ENCODE measurements around the gene ZNF160. TPM values are rescaled to one million over a fixed set of nuclear protein-coding genes. Genes with fewer than 3 reads are reported as not detected.
"Not testable (repeated sequence)": the region's sequence is repeated elsewhere in the genome, so short reads cannot be mapped to it uniquely, and the experiment has no call there.

ZNF160 gene
- total RNA-seq, 4 donors from 2014 or later, result 10.9 to 75.3 (median 52.1) TPM

DNA sequence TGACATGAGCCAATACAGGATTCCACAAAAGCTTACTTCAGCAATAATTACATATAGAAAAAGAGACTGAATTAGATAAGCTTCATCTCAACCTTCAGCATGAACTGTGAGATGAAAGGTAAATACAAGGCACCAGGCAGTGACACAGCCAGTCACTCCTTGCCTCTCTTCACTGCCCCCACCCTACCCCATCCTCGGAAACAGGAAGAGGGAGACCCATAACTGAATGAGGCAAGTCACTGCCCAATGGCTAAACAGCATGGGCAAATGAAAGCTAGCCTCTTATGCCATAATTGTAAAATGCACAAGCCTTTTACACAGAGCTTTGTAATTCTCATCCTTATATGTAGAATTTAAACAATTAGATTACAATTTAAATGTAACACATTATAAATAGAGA, 1.7 kb downstream of the ZNF160 start:
- peaks cover 0 to 2% of the 10 kb centered on the region in 2 donors for H3K4me1 ChIP-seq
- no peak for TF ChIP-seq POLR2A (IDR thresholded peaks at IDR 0.05)
- TF ChIP-seq, protein P1, sequence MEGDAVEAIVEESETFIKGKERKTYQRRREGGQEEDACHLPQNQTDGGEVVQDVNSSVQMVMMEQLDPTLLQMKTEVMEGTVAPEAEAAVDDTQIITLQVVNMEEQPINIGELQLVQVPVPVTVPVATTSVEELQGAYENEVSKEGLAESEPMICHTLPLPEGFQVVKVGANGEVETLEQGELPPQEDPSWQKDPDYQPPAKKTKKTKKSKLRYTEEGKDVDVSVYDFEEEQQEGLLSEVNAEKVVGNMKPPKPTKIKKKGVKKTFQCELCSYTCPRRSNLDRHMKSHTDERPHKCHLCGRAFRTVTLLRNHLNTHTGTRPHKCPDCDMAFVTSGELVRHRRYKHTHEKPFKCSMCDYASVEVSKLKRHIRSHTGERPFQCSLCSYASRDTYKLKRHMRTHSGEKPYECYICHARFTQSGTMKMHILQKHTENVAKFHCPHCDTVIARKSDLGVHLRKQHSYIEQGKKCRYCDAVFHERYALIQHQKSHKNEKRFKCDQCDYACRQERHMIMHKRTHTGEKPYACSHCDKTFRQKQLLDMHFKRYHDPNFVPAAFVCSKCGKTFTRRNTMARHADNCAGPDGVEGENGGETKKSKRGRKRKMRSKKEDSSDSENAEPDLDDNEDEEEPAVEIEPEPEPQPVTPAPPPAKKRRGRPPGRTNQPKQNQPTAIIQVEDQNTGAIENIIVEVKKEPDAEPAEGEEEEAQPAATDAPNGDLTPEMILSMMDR (IDR thresholded peaks at IDR 0.05), result no peak
- no peaks in the 10 kb centered on the region for H3K27me3 ChIP-seq
- no peaks in the 10 kb centered on the region for H3K36me3 ChIP-seq
- peak overlapping the region in 1 of 2 donors; percentile 80 for H3K27ac ChIP-seq
- no peaks in the 10 kb centered on the region for H3K9me3 ChIP-seq
- no peak overlapping the region for H3K4me3 ChIP-seq
- no peak for DNase-seq
- intact Hi-C loops (cut with DNase I; ENCODE audit: low total_unique reads), result no loop called here

- intact Hi-C loops (cut with DNase I; ENCODE audit: low total_unique reads); DNase-seq; H3K4me3 ChIP-seq; H3K4me1 ChIP-seq; H3K27ac ChIP-seq; H3K9me3 ChIP-seq; H3K27me3 ChIP-seq; H3K36me3 ChIP-seq: not testable (repeated sequence)
Observed at GRCh38 chr19:53098570-53098969, 4.7 kb downstream of the ZNF160 start.

- intact Hi-C loops (cut with DNase I; ENCODE audit: low total_unique reads); H3K9me3 ChIP-seq; H3K36me3 ChIP-seq; H3K27me3 ChIP-seq; H3K27ac ChIP-seq; DNase-seq; H3K4me1 ChIP-seq; H3K4me3 ChIP-seq: not testable (repeated sequence)
Observed at GRCh38 chr19:53096982-53097690, 6.1 kb downstream of the ZNF160 start.

GRCh38 chr19:53096579-53096978, 6.6 kb downstream of the ZNF160 start:
- H3K4me1 ChIP-seq; H3K4me3 ChIP-seq; H3K27me3 ChIP-seq; intact Hi-C loops (cut with DNase I; ENCODE audit: low total_unique reads); DNase-seq; H3K27ac ChIP-seq; H3K36me3 ChIP-seq; H3K9me3 ChIP-seq: not testable (repeated sequence)

DNA sequence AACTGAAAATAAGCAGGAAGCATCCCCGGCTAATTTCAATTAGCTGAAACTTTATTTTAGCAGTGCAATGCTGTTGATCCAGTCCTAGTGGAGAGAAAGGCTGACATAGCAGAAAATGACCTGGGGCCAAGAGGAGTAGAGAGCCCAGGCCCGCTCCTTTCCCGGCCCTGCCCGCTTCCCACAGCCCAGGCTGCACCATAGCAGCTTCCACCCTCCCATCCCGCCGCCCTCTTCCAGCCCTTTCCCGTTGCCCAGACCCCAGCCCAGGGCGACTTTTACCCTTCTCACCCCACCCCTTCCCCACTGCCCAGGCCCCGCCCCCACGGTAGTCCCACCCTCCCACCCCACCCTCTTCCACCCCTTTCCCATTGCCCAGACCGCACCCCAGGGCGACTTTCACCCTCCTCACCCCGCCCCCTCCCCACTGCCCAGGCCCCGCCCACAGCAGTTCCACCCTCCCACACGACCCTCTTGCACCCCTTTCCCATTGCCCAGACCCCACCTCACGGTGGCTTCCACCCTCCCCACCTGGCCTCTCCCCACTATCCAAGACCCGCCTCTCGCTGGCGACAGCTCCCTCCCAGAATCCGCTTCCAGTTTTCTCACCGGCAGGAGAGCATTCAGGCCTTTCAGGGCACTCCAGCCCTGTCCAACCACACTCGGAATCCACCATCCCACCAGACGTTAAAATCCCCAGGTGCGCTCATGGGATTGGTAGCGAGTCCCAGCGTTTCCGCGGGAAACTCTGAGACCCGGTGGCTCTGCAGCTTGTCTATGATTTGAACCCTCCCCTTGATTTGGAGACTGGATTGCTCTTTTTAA, 8.3 kb downstream of the ZNF160 start:
- no peak for DNase-seq
- Histone ChIP-seq H3K4me1 (no peaks in the 10 kb centered on the region), H3K9me3 (no peaks in the 10 kb centered on the region), H3K36me3 (no peaks in the 10 kb centered on the region), H3K27ac (no peak overlapping the region), H3K4me3 (no peak overlapping the region), H3K27me3 (no peaks in the 10 kb centered on the region)
- intact Hi-C loops (cut with DNase I; ENCODE audit: low total_unique reads), result no loop called here
- TF ChIP-seq POLR2A (IDR thresholded peaks at IDR 0.05), result no peak
- TF ChIP-seq, protein P1 (IDR thresholded peaks at IDR 0.05), result no peak

- intact Hi-C loops (cut with DNase I; ENCODE audit: low total_unique reads), result no loop called here
- H3K36me3 ChIP-seq, result no peaks in the 10 kb centered on the region
- no peak for TF ChIP-seq POLR2A (IDR thresholded peaks at IDR 0.05)
- TF ChIP-seq, protein P1 (IDR thresholded peaks at IDR 0.05), result no peak
- H3K9me3 ChIP-seq, result no peaks in the 10 kb centered on the region
- no peak for DNase-seq
- H3K27me3 ChIP-seq, result no peaks in the 10 kb centered on the region
- H3K27ac ChIP-seq, result no peak overlapping the region
- H3K4me1 ChIP-seq, result no peaks in the 10 kb centered on the region
- no peak overlapping the region for H3K4me3 ChIP-seq
Observed at GRCh38 chr19:53092723-53093122, 10.5 kb downstream of the ZNF160 start.

Data from uterus (tissue), 4 donors.